KMS-11 (cell line): ENCODE results near the gene CPNE1.
"Not testable (repeated sequence)": the region's sequence is repeated elsewhere in the genome, so short reads cannot be mapped to it uniquely, and the experiment has no call there.

Source experiments
- H2AFZ ChIP-seq: fragments of 200-600 bp; sonication (generic); 2 replicates; pipeline ENCODE4 v1.6.1; 2016; ENCODE audit warnings: antibody characterized with exemption, mixed run types, low read depth
- H3K27ac ChIP-seq: fragments of 200-600 bp; sonication (generic); 2 replicates; pipeline ENCODE4 v1.6.1; 2016; ENCODE audit warnings: mild to moderate bottlenecking, mixed run types
- H3K27me3 ChIP-seq: fragments of 200-600 bp; sonication (generic); 2 replicates; pipeline ENCODE4 v1.6.1; 2017; ENCODE audit warnings: mild to moderate bottlenecking, low read depth, mixed run types, moderate library complexity; ENCODE audit not compliant: insufficient read depth
- H3K36me3 ChIP-seq: fragments of 200-600 bp; sonication (generic); 2 replicates; pipeline ENCODE4 v1.6.1; 2017; ENCODE audit warnings: mild to moderate bottlenecking, mixed run types; ENCODE audit not compliant: insufficient read depth
- H3K4me1 ChIP-seq: fragments of 200-600 bp; sonication (generic); 2 replicates; pipeline ENCODE4 v1.6.1; 2016; ENCODE audit warnings: mild to moderate bottlenecking, low read depth, mixed run types; ENCODE audit not compliant: poor library complexity, severe bottlenecking
- H3K4me2 ChIP-seq: fragments of 200-600 bp; sonication (generic); 2 replicates; pipeline ENCODE4 v1.7.0; 2016; ENCODE audit warnings: mild to moderate bottlenecking, mixed run types
- H3K4me3 ChIP-seq: fragments of 200-600 bp; sonication (generic); IDR thresholded peaks from 2 replicates; pipeline ENCODE4 v1.6.1; 2017; ENCODE audit warnings: low read depth, low read length, mixed read lengths; ENCODE audit not compliant: insufficient read depth
- H3K79me2 ChIP-seq: fragments of 200-600 bp; sonication (generic); 2 replicates; pipeline ENCODE4 v1.6.1; 2016; ENCODE audit warnings: low read depth, mixed run types; ENCODE audit not compliant: insufficient read depth
- H3K9ac ChIP-seq: fragments of 200-600 bp; sonication (generic); 2 replicates; pipeline ENCODE4 v1.6.1; 2016; ENCODE audit warnings: mild to moderate bottlenecking, mixed run types
- H4K20me1 ChIP-seq: fragments of 200-600 bp; sonication (generic); 2 replicates; pipeline ENCODE4 v1.6.1; 2016; ENCODE audit warnings: mild to moderate bottlenecking, mixed run types; ENCODE audit not compliant: insufficient read depth
- CTCF ChIP-seq: fragments of 200-600 bp; sonication (generic); conservative IDR thresholded peaks from 2 replicates; pipeline ENCODE4 v1.6.1; 2017; ENCODE audit warnings: low read depth, mild to moderate bottlenecking, antibody characterized with exemption, low read length, moderate library complexity, mixed read lengths

The CPNE1 gene

GRCh38 chr20:35664466-35665206, at the start of gene CPNE1, which contains the start of gene RBM12:
CPNE1 (minus strand) TSS chr20:35664900; CDS start chr20:35632923, 31,977 bp downstream.
RBM12 (minus strand) TSS chr20:35664900; CDS start chr20:35655322, 9,578 bp downstream.
- Histone ChIP-seq H2AFZ (peak within 1 kb of the TSS; percentile 74), H3K4me1 (peaks cover 37% of the 10 kb centered on the region), H3K4me3 (peak within 1 kb of the TSS; percentile 73), H3K4me2 (peak within 1 kb of the TSS; percentile 80), H3K27ac (peak within 1 kb of the TSS; percentile 92), H3K27me3 (no peaks in the 10 kb centered on the region), H3K36me3 (no peaks in the 10 kb centered on the region), H4K20me1 (peaks cover 42% of the 10 kb centered on the region), H3K79me2 (peaks cover 52% of the 10 kb centered on the region), H3K9ac (peak within 1 kb of the TSS; percentile 98)
- TF ChIP-seq CTCF = no peak

GRCh38 chr20:35714127-35714526, 49.4 kb upstream of the CPNE1 start:
- H3K27ac ChIP-seq = no peak overlapping the region
- H3K9ac ChIP-seq = no peak overlapping the region
- no peak for TF ChIP-seq CTCF
- no peak overlapping the region for H3K4me2 ChIP-seq
- H3K27me3 ChIP-seq = no peaks in the 10 kb centered on the region
- H2AFZ ChIP-seq = no peak overlapping the region
- peaks cover 91% of the 10 kb centered on the region for H3K79me2 ChIP-seq
- peaks cover 7% of the 10 kb centered on the region for H3K4me1 ChIP-seq
- peaks cover 17% of the 10 kb centered on the region for H4K20me1 ChIP-seq
- no peak overlapping the region for H3K4me3 ChIP-seq
- peaks cover 60% of the 10 kb centered on the region; the same call in 1 of the 2 replicates for H3K36me3 ChIP-seq

GRCh38 chr20:35713120-35713519, 48.4 kb upstream of the CPNE1 start:
- H3K4me1 ChIP-seq, H3K27me3 ChIP-seq, H3K27ac ChIP-seq, H3K4me2 ChIP-seq, H3K4me3 ChIP-seq, H2AFZ ChIP-seq, H3K9ac ChIP-seq: not testable (repeated sequence)
- Histone ChIP-seq H3K79me2 (peaks cover 91% of the 10 kb centered on the region), H4K20me1 (peaks cover 14% of the 10 kb centered on the region), H3K36me3 (peaks cover 63% of the 10 kb centered on the region; the same call in 1 of the 2 replicates)

GRCh38 chr20:35711588-35712209, 47.0 kb upstream of the CPNE1 start:
- H3K36me3 ChIP-seq = peaks cover 69% of the 10 kb centered on the region; the same call in 1 of the 2 replicates
- H3K4me2 ChIP-seq = no peak overlapping the region
- peaks cover 7% of the 10 kb centered on the region for H3K4me1 ChIP-seq
- TF ChIP-seq CTCF = no peak
- peaks cover 86% of the 10 kb centered on the region for H3K79me2 ChIP-seq
- H3K9ac ChIP-seq = no peak overlapping the region
- no peak overlapping the region for H3K4me3 ChIP-seq
- no peak overlapping the region for H3K27ac ChIP-seq
- H4K20me1 ChIP-seq = peaks cover 11% of the 10 kb centered on the region
- H3K27me3 ChIP-seq = no peaks in the 10 kb centered on the region
- H2AFZ ChIP-seq = no peak overlapping the region
